Right lobe of liver (tissue), 4 donors: Measurements from ENCODE around the gene PTPDC1.

Experiments used
- POLR2A ChIP-seq: fragments of 450-650 bp; IDR thresholded peaks from one replicate; pipeline ENCODE4 v1.6.1; 2017; ENCODE audit warnings: antibody characterized with exemption, mild to moderate bottlenecking
- TF ChIP-seq, protein P1 (sequence below), 4 donors: fragments of 200-600 bp in 3 of 4; fragments of 450-650 bp in 1 of 4; IDR thresholded peaks; one replicate each; pipeline versions ENCODE4 v1.5.1 to v1.8.0; 2016 to 2022; ENCODE audit warnings: antibody characterized with exemption in 4 of 4, mild to moderate bottlenecking in 2 of 4
- donor health status: DM: no; HTN: no; CAD: no.
- donor health status: DM: no; HTN: no; CAD: no.
- donor health status: DM: no; HTN: yes; CAD: no.

DNA sequence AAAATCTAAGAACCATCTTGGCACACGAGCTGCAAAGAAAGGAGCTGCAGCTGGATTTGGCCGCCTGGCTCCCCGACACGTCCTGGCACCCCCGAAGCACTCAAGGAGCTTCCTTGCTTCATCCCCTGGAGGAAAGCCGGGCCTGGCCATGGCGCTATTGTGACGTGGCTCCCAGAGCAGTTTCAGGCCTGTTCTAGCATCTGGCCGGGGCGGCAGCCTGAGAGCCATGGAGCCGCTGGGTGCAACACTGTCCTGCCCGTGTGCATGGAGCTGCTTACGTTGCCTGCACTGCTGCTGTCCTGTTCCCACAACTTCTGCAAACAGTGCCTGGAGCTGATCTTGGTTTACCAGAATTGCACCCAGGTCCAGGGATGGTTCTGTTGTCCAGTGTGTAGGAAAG lies 63.5 kb downstream of the PTPDC1 start:
- TF ChIP-seq, protein P1, sequence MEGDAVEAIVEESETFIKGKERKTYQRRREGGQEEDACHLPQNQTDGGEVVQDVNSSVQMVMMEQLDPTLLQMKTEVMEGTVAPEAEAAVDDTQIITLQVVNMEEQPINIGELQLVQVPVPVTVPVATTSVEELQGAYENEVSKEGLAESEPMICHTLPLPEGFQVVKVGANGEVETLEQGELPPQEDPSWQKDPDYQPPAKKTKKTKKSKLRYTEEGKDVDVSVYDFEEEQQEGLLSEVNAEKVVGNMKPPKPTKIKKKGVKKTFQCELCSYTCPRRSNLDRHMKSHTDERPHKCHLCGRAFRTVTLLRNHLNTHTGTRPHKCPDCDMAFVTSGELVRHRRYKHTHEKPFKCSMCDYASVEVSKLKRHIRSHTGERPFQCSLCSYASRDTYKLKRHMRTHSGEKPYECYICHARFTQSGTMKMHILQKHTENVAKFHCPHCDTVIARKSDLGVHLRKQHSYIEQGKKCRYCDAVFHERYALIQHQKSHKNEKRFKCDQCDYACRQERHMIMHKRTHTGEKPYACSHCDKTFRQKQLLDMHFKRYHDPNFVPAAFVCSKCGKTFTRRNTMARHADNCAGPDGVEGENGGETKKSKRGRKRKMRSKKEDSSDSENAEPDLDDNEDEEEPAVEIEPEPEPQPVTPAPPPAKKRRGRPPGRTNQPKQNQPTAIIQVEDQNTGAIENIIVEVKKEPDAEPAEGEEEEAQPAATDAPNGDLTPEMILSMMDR (IDR thresholded peaks at IDR 0.05): no peak
- no peak for TF ChIP-seq POLR2A
